SK-N-SH (cell line): Measurements from ENCODE around the gene EFNA3. TPM values are rescaled to one million over a fixed set of nuclear protein-coding genes. Genes with fewer than 3 reads are reported as not detected.

Experiments
- CTCF ChIA-PET: fragments of 300-600, 350-600 bp; formaldehyde crosslinking; extraction: SDS; loops from one replicate; lab custom pipeline; 2021; lab: Yijun Ruan, JAX
- POLR2A ChIA-PET: fragments of 350-600 bp; sonication (Branson Sonifier 250); formaldehyde crosslinking; extraction: SDS; loops from one replicate; lab custom pipeline; 2020; ENCODE audit warnings: antibody characterized with exemption, inconsistent platforms; lab: Yijun Ruan, JAX
- DNase-seq: peaks from one replicate; pipeline ENCODE4 v3.0.0; 2012
- H2AFZ ChIP-seq: fragments of 200-600 bp; sonication (generic); 2 replicates; pipeline ENCODE4 v1.8.1; 2016; ENCODE audit warnings: antibody characterized with exemption, mild to moderate bottlenecking, low read depth
- H3F3A ChIP-seq: fragments of 200-600 bp; sonication (generic); replicated peaks from 2 replicates; pipeline ENCODE3; 2016; ENCODE audit warnings: antibody characterized with exemption, mild to moderate bottlenecking; ENCODE audit not compliant: insufficient read depth
- H3K27ac ChIP-seq, 2 experiments: fragments of 200-500 bp in 1 of 2; fragments of 200-600 bp in 1 of 2; sonication (Bioruptor generic) in 1 of 2; sonication (generic), shearing (Covaris generic) in 1 of 2; 2 replicates each; pipeline versions ENCODE4 v1.5.1 to v1.6.1; 2014 to 2016; ENCODE audit warnings: low read depth in 2 of 2, inconsistent platforms in 1 of 2, low read length in 1 of 2, mild to moderate bottlenecking in 1 of 2, mixed read lengths in 1 of 2
- H3K27me3 ChIP-seq: fragments of 200-600 bp; sonication (generic), shearing (Covaris generic); 2 replicates; pipeline ENCODE4 v1.6.1; 2016; ENCODE audit warnings: mixed run types; ENCODE audit not compliant: insufficient read depth
- H3K36me3 ChIP-seq, 2 experiments: fragments of 200-500 bp in 1 of 2; fragments of 200-600 bp in 1 of 2; sonication (Bioruptor generic) in 1 of 2; sonication (generic) in 1 of 2; replicated peaks in 1 of 2; 2 replicates each; pipeline versions ENCODE3 to v1.5.1; 2014 to 2016; ENCODE audit warnings: low read length in 1 of 2, mild to moderate bottlenecking in 1 of 2; ENCODE audit not compliant: insufficient read depth in 2 of 2, control insufficient read depth in 1 of 2
- H3K4me1 ChIP-seq, 2 experiments: fragments of 200-500 bp in 1 of 2; fragments of 200-600 bp in 1 of 2; sonication (Bioruptor generic) in 1 of 2; sonication (generic), shearing (Covaris generic) in 1 of 2; 2 replicates each; pipeline versions ENCODE4 v1.5.1 to v1.6.1; 2014 to 2016; ENCODE audit warnings: low read depth in 1 of 2, low read length in 1 of 2, mixed run types in 1 of 2; ENCODE audit not compliant: insufficient read depth in 2 of 2, control insufficient read depth in 1 of 2
- H3K4me2 ChIP-seq: fragments of 200-600 bp; sonication (generic), shearing (Covaris generic); 2 replicates; pipeline ENCODE4 v1.6.1; 2017; ENCODE audit warnings: mixed run types
- H3K4me3 ChIP-seq, 2 experiments: fragments of 200-500 bp in 1 of 2; fragments of 200-600 bp in 1 of 2; sonication (Bioruptor generic) in 1 of 2; sonication (generic), shearing (Covaris generic) in 1 of 2; 2 replicates each; pipeline versions ENCODE4 v1.5.1 to v1.8.1; 2014 to 2016; ENCODE audit warnings: low read depth in 2 of 2, inconsistent platforms in 1 of 2, low read length in 1 of 2, mild to moderate bottlenecking in 1 of 2, mixed read lengths in 1 of 2, moderate library complexity in 1 of 2
- H3K79me2 ChIP-seq: fragments of 200-600 bp; sonication (generic); 2 replicates; pipeline ENCODE4 v1.8.1; 2017; ENCODE audit warnings: mild to moderate bottlenecking; ENCODE audit not compliant: insufficient read depth
- H3K9ac ChIP-seq: fragments of 200-600 bp; sonication (generic); 2 replicates; pipeline ENCODE4 v1.6.1; 2017; ENCODE audit warnings: mixed run types
- H3K9me2 ChIP-seq: fragments of 200-600 bp; sonication (generic); 2 replicates; pipeline ENCODE4 v1.6.1; 2017; ENCODE audit warnings: mixed run types
- H3K9me3 ChIP-seq: fragments of 200-600 bp; sonication (generic); 2 replicates; pipeline ENCODE4 v1.6.1; 2017; ENCODE audit warnings: mixed run types, mild to moderate bottlenecking, moderate library complexity
- H4K20me1 ChIP-seq: fragments of 200-600 bp; sonication (generic); 2 replicates; pipeline ENCODE4 v1.6.1; 2017; ENCODE audit warnings: mild to moderate bottlenecking, mixed run types; ENCODE audit not compliant: insufficient read depth
- CTCF ChIP-seq: fragments of 200-600 bp; sonication (generic); IDR thresholded peaks from 2 replicates; pipeline ENCODE4 v1.6.1; 2017; ENCODE audit warnings: antibody characterized with exemption, mild to moderate bottlenecking, moderate library complexity
- EZH2phosphoT487 ChIP-seq: fragments of 200-600 bp; sonication (generic); IDR thresholded peaks from 2 replicates; pipeline ENCODE4 v1.6.1; 2017; ENCODE audit warnings: low read depth, mixed run types, mild to moderate bottlenecking, antibody characterized with exemption, moderate library complexity, borderline replicate concordance
- FOXM1 ChIP-seq: IDR thresholded peaks from 2 replicates; pipeline ENCODE4 v1.4.0; 2012; ENCODE audit warnings: low read depth, mild to moderate bottlenecking
- GABPA ChIP-seq: IDR thresholded peaks from 2 replicates; pipeline ENCODE4 v1.4.0; 2012; ENCODE audit warnings: low read depth, mild to moderate bottlenecking
- MAX ChIP-seq: IDR thresholded peaks from 2 replicates; pipeline ENCODE4 v1.4.0; 2012; ENCODE audit warnings: low read depth
- MEF2A ChIP-seq: IDR thresholded peaks from 2 replicates; pipeline ENCODE4 v1.4.0; 2012; ENCODE audit warnings: low read depth, borderline replicate concordance
- RAD21 ChIP-seq: IDR thresholded peaks from 2 replicates; pipeline ENCODE4 v1.6.1; 2012; ENCODE audit warnings: mild to moderate bottlenecking, low read length
- REST ChIP-seq: IDR thresholded peaks from 2 replicates; pipeline ENCODE4 v1.6.1; 2012; ENCODE audit warnings: mild to moderate bottlenecking, low read depth, low read length, moderate library complexity
- RXRA ChIP-seq: IDR thresholded peaks from 2 replicates; pipeline ENCODE4 v1.4.0; 2012; ENCODE audit warnings: low read depth, mild to moderate bottlenecking, borderline replicate concordance
- SIN3A ChIP-seq: IDR thresholded peaks from 2 replicates; pipeline ENCODE4 v1.6.1; 2012; ENCODE audit warnings: low read depth, mild to moderate bottlenecking, low read length, moderate library complexity, borderline replicate concordance
- SMC3 ChIP-seq: IDR thresholded peaks from 2 replicates; pipeline ENCODE4 v1.6.1; 2012; ENCODE audit warnings: low read depth, low read length, improper control_type of control experiment
- TAF1 ChIP-seq: IDR thresholded peaks from 2 replicates; pipeline ENCODE4 v1.6.1; 2012; ENCODE audit warnings: low read depth, mild to moderate bottlenecking, low read length, moderate library complexity, borderline replicate concordance
- USF1 ChIP-seq: IDR thresholded peaks from 2 replicates; pipeline ENCODE4 v1.4.0; 2012; ENCODE audit warnings: low read depth, borderline replicate concordance
- YY1 ChIP-seq: IDR thresholded peaks from 2 replicates; pipeline ENCODE4 v1.4.0; 2012; ENCODE audit warnings: low read depth, mild to moderate bottlenecking
- ZBTB33 ChIP-seq: IDR thresholded peaks from 2 replicates; pipeline ENCODE4 v1.4.0; 2012; ENCODE audit warnings: low read depth, borderline replicate concordance
- WGBS: methylation state at CpG from one replicate; pipeline ENCODE4 v1.1.6; 2017; ENCODE audit warnings: low lambda C conversion rate; 5-methylcytosine and 5-hydroxymethylcytosine counted together
- polyA plus RNA-seq, 3 experiments: library from polyadenylated mRNA; depleted of rRNA; stranded (reverse); fragments of >200 nt; gene quantifications; 2 replicates each; pipeline ENCODE4 v1.2.3, GENCODE V29; 2012

EFNA3 gene
- polyA plus RNA-seq, 1 of the 3 experiments (the other 2 are of a cell fraction), result 6.0 TPM

- no peak for TF ChIP-seq MEF2A
- no peak for TF ChIP-seq YY1
- no peak for TF ChIP-seq MAX
- TF ChIP-seq SMC3, result no peak
- no peak for TF ChIP-seq RXRA
- no peak for TF ChIP-seq ZBTB33
- TF ChIP-seq TAF1, result no peak
- no peak for TF ChIP-seq SIN3A
- no peak for TF ChIP-seq FOXM1
- Histone ChIP-seq H3F3A (no peaks in the 10 kb centered on the region), H3K4me3 (no peak overlapping the region), H3K36me3 (no peaks in the 10 kb centered on the region), H3K27ac (no peak overlapping the region), H4K20me1 (no peaks in the 10 kb centered on the region), H3K4me2 (no peak overlapping the region), H2AFZ (no peak overlapping the region), H3K27me3 (no peaks in the 10 kb centered on the region; the same call in 1 of the 2 replicates), H3K4me1 (no peaks in the 10 kb centered on the region), H3K79me2 (no peaks in the 10 kb centered on the region), H3K9me2 (no peaks in the 10 kb centered on the region), H3K9me3 (no peaks in the 10 kb centered on the region), H3K9ac (no peak overlapping the region)
- ChIA-PET CTCF (interaction anchor here (1.0 to 3.3 kb wide), 3 partner anchors 13 to 63 kb away, joined by 4 to 20 read pairs (median 6); no protein-coding TSS in a partner anchor), POLR2A (no interaction called here)
- DNase-seq, result no peak
- 80% methylated on average over 7 of the region's 7 CpGs for WGBS
These were observed 26.2 kb downstream of the EFNA3 start for GRCh38 chr1:155104605-155105534.

GRCh38 chr1:155105604-155106011, 27.0 kb downstream of the EFNA3 start:
- WGBS, result 78% methylated on average over 7 of the region's 7 CpGs

More at GRCh38 chr1:155105604-155106011, 27.0 kb downstream of the EFNA3 start:
- ChIA-PET POLR2A (no interaction called here), CTCF (interaction anchor here (1.5 to 7.0 kb wide), 2 partner anchors 12 to 14 kb away, joined by 4 to 30 read pairs; no protein-coding TSS in a partner anchor)
- DNase-seq, result no peak
- H3K27me3 ChIP-seq, result no peaks in the 10 kb centered on the region; the same call in 1 of the 2 replicates
- no peaks in the 10 kb centered on the region for H3K9me3 ChIP-seq
- no peak overlapping the region for H3K27ac ChIP-seq
- H3K9me2 ChIP-seq, result no peaks in the 10 kb centered on the region
- H3K9ac ChIP-seq, result no peak overlapping the region
- H3K4me1 ChIP-seq, result no peaks in the 10 kb centered on the region
- H4K20me1 ChIP-seq, result no peaks in the 10 kb centered on the region
- no peak overlapping the region for H3K4me2 ChIP-seq
- H3K36me3 ChIP-seq, result no peaks in the 10 kb centered on the region
- H3K4me3 ChIP-seq, result no peak overlapping the region
- H3F3A ChIP-seq, result no peaks in the 10 kb centered on the region
- no peaks in the 10 kb centered on the region for H3K79me2 ChIP-seq
- no peak for TF ChIP-seq CTCF
- no peak for TF ChIP-seq EZH2phosphoT487
- TF ChIP-seq USF1, result no peak
- TF ChIP-seq REST, result no peak
- TF ChIP-seq RAD21, result no peak
- TF ChIP-seq GABPA, result no peak
- H2AFZ ChIP-seq, result no peak overlapping the region
